ENCODE measurements around the gene DNMT1. TPM values are rescaled to one million over a fixed set of nuclear protein-coding genes. Genes with fewer than 3 reads are reported as not detected.

DNMT1 gene
- total RNA-seq, 1 experiment from 2014 or later: 144 TPM

- Histone ChIP-seq H3K4me1 (0 out of 2 replicates have a peak, but pooled peaks cover 3% of the 10 kb centered on the region), H3K9me3 (peaks cover 5% of the 10 kb centered on the region; the same call in 1 of the 2 replicates), H3K27me3 (replicated peaks; ENCODE audit: control insufficient read depth, insufficient read depth, low read length) (no peaks in the 10 kb centered on the region), H3K4me3 (ENCODE audit: low read depth, low read length) (no peak overlapping the region), H3K36me3 (ENCODE audit: control insufficient read depth, insufficient read depth, low read length) (no peaks in the 10 kb centered on the region)
- no peaks in the 10 kb centered on the region for H3K36me3 Mint-ChIP-seq (ENCODE audit: insufficient read depth, unreplicated experiment)
- no peak for DNase-seq
- CTCF ChIA-PET: no interaction called here
- H3K27ac Mint-ChIP-seq (ENCODE audit: unreplicated experiment): peak overlapping the region; percentile 43
- intact Hi-C loops (cut with micrococcal nuclease; ENCODE audit: unreplicated experiment): no loop called here
- BruUV-seq (replicated peaks): no TSS peak
- TF ChIP-seq, protein P1, sequence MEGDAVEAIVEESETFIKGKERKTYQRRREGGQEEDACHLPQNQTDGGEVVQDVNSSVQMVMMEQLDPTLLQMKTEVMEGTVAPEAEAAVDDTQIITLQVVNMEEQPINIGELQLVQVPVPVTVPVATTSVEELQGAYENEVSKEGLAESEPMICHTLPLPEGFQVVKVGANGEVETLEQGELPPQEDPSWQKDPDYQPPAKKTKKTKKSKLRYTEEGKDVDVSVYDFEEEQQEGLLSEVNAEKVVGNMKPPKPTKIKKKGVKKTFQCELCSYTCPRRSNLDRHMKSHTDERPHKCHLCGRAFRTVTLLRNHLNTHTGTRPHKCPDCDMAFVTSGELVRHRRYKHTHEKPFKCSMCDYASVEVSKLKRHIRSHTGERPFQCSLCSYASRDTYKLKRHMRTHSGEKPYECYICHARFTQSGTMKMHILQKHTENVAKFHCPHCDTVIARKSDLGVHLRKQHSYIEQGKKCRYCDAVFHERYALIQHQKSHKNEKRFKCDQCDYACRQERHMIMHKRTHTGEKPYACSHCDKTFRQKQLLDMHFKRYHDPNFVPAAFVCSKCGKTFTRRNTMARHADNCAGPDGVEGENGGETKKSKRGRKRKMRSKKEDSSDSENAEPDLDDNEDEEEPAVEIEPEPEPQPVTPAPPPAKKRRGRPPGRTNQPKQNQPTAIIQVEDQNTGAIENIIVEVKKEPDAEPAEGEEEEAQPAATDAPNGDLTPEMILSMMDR (IDR thresholded peaks at IDR 0.05; ENCODE audit: insufficient read depth in 1 of 2, low read depth in 1 of 2, low read length in 1 of 2, severe bottlenecking in 1 of 2, unreplicated experiment in 1 of 2): no peak
- H3K9me3 Mint-ChIP-seq (ENCODE audit: unreplicated experiment): peaks cover 11% of the 10 kb centered on the region
- H3K4me1 Mint-ChIP-seq (ENCODE audit: low read depth, unreplicated experiment): peaks cover 7% of the 10 kb centered on the region
- no peaks in the 10 kb centered on the region for H3K27me3 Mint-ChIP-seq (ENCODE audit: insufficient read depth, unreplicated experiment)
- H3K4me3 Mint-ChIP-seq (ENCODE audit: unreplicated experiment): no peak overlapping the region
- POLR2A ChIA-PET: no interaction called here
Observed at GRCh38 chr19:10206226-10206885, 11.6 kb upstream of the DNMT1 start.

- ChIA-PET POLR2A (no interaction called here), CTCF (no interaction called here)
- H3K27ac Mint-ChIP-seq (ENCODE audit: unreplicated experiment): no peak overlapping the region
- intact Hi-C loops (cut with micrococcal nuclease; ENCODE audit: unreplicated experiment): no loop called here
- TF ChIP-seq, protein P1 (IDR thresholded peaks at IDR 0.05; ENCODE audit: insufficient read depth in 1 of 2, low read depth in 1 of 2, low read length in 1 of 2, severe bottlenecking in 1 of 2, unreplicated experiment in 1 of 2): no peak
- no peaks in the 10 kb centered on the region for H3K27me3 ChIP-seq (replicated peaks; ENCODE audit: control insufficient read depth, insufficient read depth, low read length)
- H3K36me3 Mint-ChIP-seq (ENCODE audit: insufficient read depth, unreplicated experiment): no peaks in the 10 kb centered on the region
- 0 out of 2 replicates have a peak, but pooled peaks cover 3% of the 10 kb centered on the region for H3K4me1 ChIP-seq
- no peaks in the 10 kb centered on the region for H3K27me3 Mint-ChIP-seq (ENCODE audit: insufficient read depth, unreplicated experiment)
- DNase-seq: no peak
- H3K4me1 Mint-ChIP-seq (ENCODE audit: low read depth, unreplicated experiment): peaks cover 7% of the 10 kb centered on the region
- H3K4me3 ChIP-seq (ENCODE audit: low read depth, low read length): no peak overlapping the region
- H3K9me3 ChIP-seq: peaks cover 5% of the 10 kb centered on the region; the same call in 1 of the 2 replicates
- H3K4me3 Mint-ChIP-seq (ENCODE audit: unreplicated experiment): no peak overlapping the region
- no peaks in the 10 kb centered on the region for H3K36me3 ChIP-seq (ENCODE audit: control insufficient read depth, insufficient read depth, low read length)
- BruUV-seq (replicated peaks): no TSS peak
- H3K9me3 Mint-ChIP-seq (ENCODE audit: unreplicated experiment): peaks cover 11% of the 10 kb centered on the region
Observed at GRCh38 chr19:10205636-10206035, 10.9 kb upstream of the DNMT1 start.

DNA sequence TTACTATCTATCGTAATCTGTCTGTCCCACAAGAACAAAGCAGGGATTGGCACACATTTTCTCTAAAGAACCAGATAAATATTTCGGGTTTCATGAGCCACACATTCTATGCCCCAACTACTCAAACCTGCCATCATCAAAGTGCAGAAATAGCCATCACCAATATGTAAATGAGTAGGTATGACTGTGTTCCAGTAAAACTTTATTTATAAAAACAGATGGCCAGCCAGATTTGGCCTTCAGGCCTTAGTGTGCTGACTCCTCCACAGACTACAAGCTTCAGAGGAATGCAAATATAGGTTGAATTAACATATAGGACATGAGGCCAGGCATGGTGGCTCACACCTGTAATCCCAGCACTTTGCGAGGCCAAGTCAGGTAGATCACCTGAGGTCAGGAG is 8.9 kb upstream of the DNMT1 start:
- TF ChIP-seq, protein P1 (IDR thresholded peaks at IDR 0.05; ENCODE audit: insufficient read depth in 1 of 2, low read depth in 1 of 2, low read length in 1 of 2, severe bottlenecking in 1 of 2, unreplicated experiment in 1 of 2): no peak
- Histone ChIP-seq H3K27me3 (replicated peaks; ENCODE audit: control insufficient read depth, insufficient read depth, low read length) (no peaks in the 10 kb centered on the region), H3K4me3 (ENCODE audit: low read depth, low read length) (no peak overlapping the region), H3K9me3 (peaks cover 5% of the 10 kb centered on the region; the same call in 1 of the 2 replicates), H3K4me1 (0 out of 2 replicates have a peak, but pooled peaks cover 3% of the 10 kb centered on the region), H3K36me3 (ENCODE audit: control insufficient read depth, insufficient read depth, low read length) (no peaks in the 10 kb centered on the region)
- ChIA-PET POLR2A (no interaction called here), CTCF (interaction anchor here (0.6 kb wide), 1 partner anchor 200 kb away, joined by 3 read pairs; the partner anchor contains the start of gene CDC37)
- intact Hi-C loops (cut with micrococcal nuclease; ENCODE audit: unreplicated experiment): no loop called here
- no TSS peak for BruUV-seq (replicated peaks)
- no peak overlapping the region for H3K27ac Mint-ChIP-seq (ENCODE audit: unreplicated experiment)
- DNase-seq: no peak
- H3K9me3 Mint-ChIP-seq (ENCODE audit: unreplicated experiment): peaks cover 11% of the 10 kb centered on the region
- no peaks in the 10 kb centered on the region for H3K36me3 Mint-ChIP-seq (ENCODE audit: insufficient read depth, unreplicated experiment)
- H3K27me3 Mint-ChIP-seq (ENCODE audit: insufficient read depth, unreplicated experiment): no peaks in the 10 kb centered on the region
- H3K4me1 Mint-ChIP-seq (ENCODE audit: low read depth, unreplicated experiment): peaks cover 7% of the 10 kb centered on the region
- H3K4me3 Mint-ChIP-seq (ENCODE audit: unreplicated experiment): no peak overlapping the region

All from Caco-2 (cell line).